Islet precursor cell (in vitro differentiated cells): ENCODE data around the gene ATP4B.

Experiments
- DNase-seq: peaks from one replicate; pipeline ENCODE4 v3.0.0-alpha.2; 2018

Gene ATP4B

GRCh38 chr13:113657851-113658741 is at the start of gene ATP4B:
TSS of gene ATP4B (minus strand) at chr13:113658198. CDS start at chr13:113658144, 54 bp downstream.
- peak; percentile 51 for DNase-seq

- no peak for DNase-seq
Measured at GRCh38 chr13:113672002-113672651, 14.1 kb upstream of the ATP4B start.

- DNase-seq = peak; percentile 43
Measured at GRCh38 chr13:113671066-113672001, 13.3 kb upstream of the ATP4B start.

GRCh38 chr13:113670541-113670940 is 12.5 kb upstream of the ATP4B start:
- peak; percentile 27 for DNase-seq

- peak; percentile 43 for DNase-seq
Measured at GRCh38 chr13:113669755-113670341, 11.8 kb upstream of the ATP4B start.

GRCh38 chr13:113669231-113669754 is 11.3 kb upstream of the ATP4B start:
- peak; percentile 29 for DNase-seq

GRCh38 chr13:113668491-113668971 is 10.5 kb upstream of the ATP4B start:
- DNase-seq = peak; percentile 48

- peak; percentile 51 for DNase-seq
Measured at GRCh38 chr13:113667771-113668490, 9.9 kb upstream of the ATP4B start.

- DNase-seq = peak; percentile 54
Measured at GRCh38 chr13:113666951-113667701, 9.1 kb upstream of the ATP4B start, which contains the start of gene GRK1. TSS of gene GRK1 (plus strand) at chr13:113667219. CDS start at chr13:113667387, 168 bp downstream.

GRCh38 chr13:113666329-113666670 is 8.3 kb upstream of the ATP4B start:
- DNase-seq = peak; percentile 43

GRCh38 chr13:113665597-113666328 is 7.8 kb upstream of the ATP4B start:
- DNase-seq = peak; percentile 47

GRCh38 chr13:113664751-113665596 is 7.0 kb upstream of the ATP4B start:
- peak; percentile 54 for DNase-seq

- DNase-seq = peak; percentile 46
Measured at GRCh38 chr13:113663934-113664333, 5.9 kb upstream of the ATP4B start.

GRCh38 chr13:113661509-113661908 is 3.5 kb upstream of the ATP4B start:
- DNase-seq = no peak

- DNase-seq = peak; percentile 25
Measured at GRCh38 chr13:113660066-113660465, 2.1 kb upstream of the ATP4B start.

GRCh38 chr13:113659337-113659736 is 1.3 kb upstream of the ATP4B start:
- DNase-seq = no peak

GRCh38 chr13:113658836-113659235 is 838 bp upstream of the ATP4B start:
- DNase-seq = peak; percentile 31

- peak; percentile 45 for DNase-seq
Measured at GRCh38 chr13:113656831-113657671, 947 bp downstream of the ATP4B start.
